SU-DHL-6 (cell line): ENCODE data around the gene HS6ST2.

Source experiments
- H2AFZ ChIP-seq: fragments of 200-600 bp; sonication (generic); 2 replicates; pipeline ENCODE4 v1.6.1; 2014; ENCODE audit warnings: low read depth, mild to moderate bottlenecking, moderate library complexity, mixed read lengths, antibody characterized with exemption, low read length; ENCODE audit not compliant: severe bottlenecking
- H3F3A ChIP-seq: fragments of 200-600 bp; shearing (Covaris generic); 2 replicates; pipeline ENCODE4 v1.6.0; 2016; ENCODE audit warnings: antibody characterized with exemption, mild to moderate bottlenecking; ENCODE audit not compliant: insufficient read depth
- H3K27ac ChIP-seq: fragments of 200-600 bp; sonication (generic); 2 replicates; pipeline ENCODE4 v1.5.1; 2016; ENCODE audit warnings: low read depth, mild to moderate bottlenecking, low read length, moderate library complexity, mixed read lengths
- H3K27me3 ChIP-seq: fragments of 200-600 bp; sonication (generic), shearing (Covaris generic); 2 replicates; pipeline ENCODE4 v1.6.0; 2014; ENCODE audit warnings: mild to moderate bottlenecking, low read length
- H3K36me3 ChIP-seq: fragments of 200-600 bp; sonication (generic); 2 replicates; pipeline ENCODE4 v1.6.1; 2014; ENCODE audit warnings: mild to moderate bottlenecking, low read length, mixed read lengths
- H3K4me2 ChIP-seq: fragments of 300-600, 200-600 bp; shearing (Covaris generic), sonication (generic); 2 replicates; pipeline ENCODE4 v1.6.0; 2014; ENCODE audit warnings: low read length, low read depth, mild to moderate bottlenecking; ENCODE audit not compliant: poor library complexity, severe bottlenecking
- H3K4me3 ChIP-seq: fragments of 200-600 bp; sonication (generic); 2 replicates; pipeline ENCODE4 v1.5.1; 2014; ENCODE audit warnings: antibody characterized with exemption, low read length, mild to moderate bottlenecking, mixed read lengths; ENCODE audit not compliant: insufficient read depth, poor library complexity, severe bottlenecking
- H3K79me2 ChIP-seq: fragments of 200-600 bp; sonication (generic); 2 replicates; pipeline ENCODE4 v1.6.1; 2014; ENCODE audit warnings: mild to moderate bottlenecking, low read length, moderate library complexity; ENCODE audit not compliant: insufficient read depth
- H3K9ac ChIP-seq: fragments of 200-600 bp; sonication (generic); 2 replicates; pipeline ENCODE4 v1.7.0; 2014; ENCODE audit warnings: mild to moderate bottlenecking, low read length
- H3K9me2 ChIP-seq: fragments of 200-600 bp; sonication (generic); replicated peaks from 2 replicates; pipeline ENCODE4 v1.6.1; 2014; ENCODE audit warnings: low read length; ENCODE audit not compliant: insufficient read depth
- H3K9me3 ChIP-seq: fragments of 200-600 bp; sonication (generic); 2 replicates; pipeline ENCODE4 v1.6.1; 2014; ENCODE audit warnings: low read length, mixed read lengths; ENCODE audit not compliant: insufficient read depth
- H4K20me1 ChIP-seq: fragments of 200-600 bp; sonication (generic); 2 replicates; pipeline ENCODE4 v1.6.1; 2014; ENCODE audit warnings: low read depth, mild to moderate bottlenecking, antibody characterized with exemption, low read length, moderate library complexity, mixed read lengths
- EZH2phosphoT487 ChIP-seq: fragments of 200-600 bp; sonication (generic), shearing (Covaris generic); conservative IDR thresholded peaks from 2 replicates; pipeline ENCODE4 v1.6.1; 2018; ENCODE audit warnings: mild to moderate bottlenecking, antibody characterized with exemption, low read length, moderate library complexity, mixed read lengths
- TF ChIP-seq, protein P1 (sequence below): fragments of 200-600 bp; sonication (generic); IDR thresholded peaks from one replicate; pipeline ENCODE4 v1.5.1; 2017; ENCODE audit warnings: antibody characterized with exemption, mild to moderate bottlenecking, low read length, moderate library complexity; ENCODE audit not compliant: insufficient read depth, poor library complexity, severe bottlenecking

The HS6ST2 gene

DNA sequence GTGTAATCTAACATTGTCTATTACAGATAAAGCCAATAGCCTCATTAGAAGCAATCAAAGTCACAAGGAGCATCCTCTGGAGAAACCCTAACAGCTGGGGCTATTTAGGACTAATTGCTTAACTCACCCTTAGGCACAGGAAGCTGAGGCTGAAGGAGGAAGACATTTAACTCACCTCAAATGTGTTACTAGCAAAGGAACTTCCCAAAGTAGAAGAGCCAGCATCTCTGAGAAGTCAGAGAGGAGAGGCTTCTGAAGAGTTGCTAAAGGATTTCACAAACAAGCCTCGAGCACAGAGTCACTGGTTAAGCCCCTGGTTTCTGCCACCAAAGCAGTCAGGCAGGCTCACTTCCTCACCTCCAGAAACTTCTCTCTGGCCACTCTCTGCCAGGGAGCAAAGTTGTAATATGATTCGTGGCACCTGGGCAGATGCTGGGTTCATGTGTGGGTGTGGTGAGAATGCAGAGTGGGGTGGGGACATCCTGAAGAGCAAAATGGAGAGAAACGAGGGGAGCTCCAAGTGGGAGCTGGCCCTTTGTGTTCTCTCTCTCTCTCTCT, 201.3 kb downstream of the HS6ST2 start:
- TF ChIP-seq, protein P1, sequence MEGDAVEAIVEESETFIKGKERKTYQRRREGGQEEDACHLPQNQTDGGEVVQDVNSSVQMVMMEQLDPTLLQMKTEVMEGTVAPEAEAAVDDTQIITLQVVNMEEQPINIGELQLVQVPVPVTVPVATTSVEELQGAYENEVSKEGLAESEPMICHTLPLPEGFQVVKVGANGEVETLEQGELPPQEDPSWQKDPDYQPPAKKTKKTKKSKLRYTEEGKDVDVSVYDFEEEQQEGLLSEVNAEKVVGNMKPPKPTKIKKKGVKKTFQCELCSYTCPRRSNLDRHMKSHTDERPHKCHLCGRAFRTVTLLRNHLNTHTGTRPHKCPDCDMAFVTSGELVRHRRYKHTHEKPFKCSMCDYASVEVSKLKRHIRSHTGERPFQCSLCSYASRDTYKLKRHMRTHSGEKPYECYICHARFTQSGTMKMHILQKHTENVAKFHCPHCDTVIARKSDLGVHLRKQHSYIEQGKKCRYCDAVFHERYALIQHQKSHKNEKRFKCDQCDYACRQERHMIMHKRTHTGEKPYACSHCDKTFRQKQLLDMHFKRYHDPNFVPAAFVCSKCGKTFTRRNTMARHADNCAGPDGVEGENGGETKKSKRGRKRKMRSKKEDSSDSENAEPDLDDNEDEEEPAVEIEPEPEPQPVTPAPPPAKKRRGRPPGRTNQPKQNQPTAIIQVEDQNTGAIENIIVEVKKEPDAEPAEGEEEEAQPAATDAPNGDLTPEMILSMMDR, result no peak
- no peak for TF ChIP-seq EZH2phosphoT487
- Histone ChIP-seq H3K9ac (no peak overlapping the region), H3K36me3 (no peaks in the 10 kb centered on the region), H3K9me3 (no peaks in the 10 kb centered on the region), H3K9me2 (no peaks in the 10 kb centered on the region), H3K4me3 (no peak overlapping the region), H3K79me2 (no peaks in the 10 kb centered on the region), H3K27ac (no peak overlapping the region), H4K20me1 (no peaks in the 10 kb centered on the region), H3K27me3 (no peaks in the 10 kb centered on the region), H3F3A (no peaks in the 10 kb centered on the region), H3K4me2 (no peak overlapping the region), H2AFZ (no peak overlapping the region)

DNA sequence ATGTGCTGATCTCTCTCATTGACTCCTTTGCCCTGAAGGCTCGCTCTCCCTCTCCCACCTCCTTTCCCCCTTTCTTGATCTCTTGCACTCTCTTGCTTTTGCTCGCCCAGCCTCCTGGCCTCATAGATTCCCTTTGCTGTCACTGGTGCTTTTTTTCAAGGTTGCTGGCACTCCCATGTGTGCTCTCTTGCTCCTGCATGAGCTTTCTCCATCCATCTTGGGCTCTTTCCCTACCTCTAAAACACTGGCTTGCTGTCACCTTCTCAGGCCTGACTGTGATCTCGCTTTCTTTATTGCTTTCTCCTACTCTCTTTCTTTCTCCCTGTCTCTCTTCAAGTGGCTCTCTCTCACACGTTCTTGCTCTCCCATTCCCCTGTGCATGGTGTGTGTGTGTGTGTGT, 202.0 kb downstream of the HS6ST2 start:
- Histone ChIP-seq H3K9ac (no peak overlapping the region), H3K9me2 (no peaks in the 10 kb centered on the region), H3K27me3 (no peaks in the 10 kb centered on the region), H3K36me3 (no peaks in the 10 kb centered on the region), H3F3A (no peaks in the 10 kb centered on the region), H3K4me2 (no peak overlapping the region), H3K9me3 (no peaks in the 10 kb centered on the region), H4K20me1 (no peaks in the 10 kb centered on the region), H2AFZ (no peak overlapping the region), H3K27ac (no peak overlapping the region), H3K79me2 (no peaks in the 10 kb centered on the region), H3K4me3 (no peak overlapping the region)
- no peak for TF ChIP-seq EZH2phosphoT487
- TF ChIP-seq, protein P1, result no peak

DNA sequence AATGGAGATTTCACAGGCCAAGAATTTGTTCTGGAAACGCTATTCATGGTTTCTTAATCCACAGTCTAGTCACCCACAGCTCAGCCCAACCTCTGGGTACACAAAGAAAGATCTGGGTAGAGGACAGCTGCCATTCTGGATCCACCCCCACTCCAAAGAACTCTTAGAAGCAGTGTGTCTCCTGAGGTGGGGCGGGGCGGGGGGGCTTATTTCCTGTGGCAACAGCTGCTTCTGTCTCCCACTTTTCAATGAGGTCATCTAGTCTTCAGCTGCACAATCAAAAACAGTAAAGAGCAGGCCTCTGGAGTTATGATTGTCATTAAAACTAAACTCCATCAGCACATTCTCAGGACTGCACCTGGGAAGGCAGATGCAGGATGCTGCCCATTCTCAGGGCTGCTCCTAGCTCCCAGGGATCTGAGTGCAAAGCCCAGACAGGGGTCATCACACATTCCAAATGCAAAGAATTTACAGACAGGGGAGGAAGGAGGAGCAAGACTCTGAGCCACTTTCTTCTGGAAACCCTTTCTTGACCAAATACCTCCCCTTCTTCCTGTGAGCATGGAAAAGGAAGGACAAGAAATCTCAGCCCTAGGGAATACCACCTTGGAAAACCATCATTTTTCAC, 207.3 kb downstream of the HS6ST2 start:
- H3F3A ChIP-seq, result no peaks in the 10 kb centered on the region
- H3K36me3 ChIP-seq, result no peaks in the 10 kb centered on the region
- H3K27me3 ChIP-seq, result no peaks in the 10 kb centered on the region
- no peak overlapping the region for H2AFZ ChIP-seq
- no peak overlapping the region for H3K4me3 ChIP-seq
- H4K20me1 ChIP-seq, result no peaks in the 10 kb centered on the region
- H3K27ac ChIP-seq, result no peak overlapping the region
- TF ChIP-seq, protein P1, result no peak
- TF ChIP-seq EZH2phosphoT487, result no peak
- no peak overlapping the region for H3K9ac ChIP-seq
- H3K9me3 ChIP-seq, result no peaks in the 10 kb centered on the region
- no peaks in the 10 kb centered on the region for H3K79me2 ChIP-seq
- H3K9me2 ChIP-seq, result no peaks in the 10 kb centered on the region
- no peak overlapping the region for H3K4me2 ChIP-seq
